Testis (tissue), 3 donors: ENCODE data around the gene CHTF8. TPM values are rescaled to one million over a fixed set of nuclear protein-coding genes. Genes with fewer than 3 reads are reported as not detected.

Experiments used
- DNase-seq: peaks from one replicate; pipeline ENCODE4 v3.0.0-alpha.2; 2019
- H3K27ac ChIP-seq, 2 donors: fragments of 200-600 bp; sonication (generic); one replicate each; pipeline ENCODE4 v1.5.1; 2019
- H3K27me3 ChIP-seq: fragments of 200-600 bp; sonication (generic); one replicate; pipeline ENCODE4 v1.5.1; 2019
- H3K36me3 ChIP-seq: fragments of 200-600 bp; sonication (generic); one replicate; pipeline ENCODE4 v1.5.1; 2017; ENCODE audit warnings: low read depth; ENCODE audit errors: missing control alignments
- H3K4me1 ChIP-seq: fragments of 200-600 bp; sonication (generic); one replicate; pipeline ENCODE4 v1.5.1; 2019
- H3K4me3 ChIP-seq, 2 donors: fragments of 200-600 bp; sonication (generic); one replicate each; pipeline ENCODE4 v1.5.1; 2017 to 2019
- H3K9me3 ChIP-seq: fragments of 200-600 bp; sonication (generic); one replicate; pipeline ENCODE4 v1.5.1; 2017
- CTCF ChIP-seq, 3 experiments: fragments of 450-650 bp in 2 of 3; fragments of 200-600 bp in 1 of 3; sonication (generic) in 1 of 3; IDR thresholded peaks; one replicate each; pipeline ENCODE4 v1.5.1; 2016 to 2019; ENCODE audit warnings: antibody characterized with exemption in 3 of 3, mild to moderate bottlenecking in 2 of 3, moderate library complexity in 1 of 3
- POLR2A ChIP-seq: fragments of 450-650 bp; IDR thresholded peaks from one replicate; pipeline ENCODE4 v1.6.1; 2017; ENCODE audit warnings: antibody characterized with exemption, mild to moderate bottlenecking, moderate library complexity
- WGBS, 2 donors: methylation state at CpG; one replicate each; pipeline ENCODE4 v1.1.5; 2018; 5-methylcytosine and 5-hydroxymethylcytosine counted together
- intact Hi-C: fragments of 100-400 bp; cut with DNase I; formaldehyde crosslinking; loops from one replicate; pipeline ENCODE4 v1.15.1; 2023; ENCODE audit warnings: low total_unique reads
- polyA plus RNA-seq: library from polyadenylated mRNA; stranded (reverse); fragments of 350-450 nt; fragmentation: Illumina TruSeq; extraction: RNeasy Lipid Tissue Mini Kit (QIAGEN cat#74804); gene quantifications from one replicate; pipeline ENCODE4 v1.2.3, GENCODE V29; 2014; ENCODE audit warnings: low read depth, low replicate concordance; ENCODE audit not compliant: insufficient read depth
- total RNA-seq, 2 donors: library from RNA; depleted of rRNA; stranded (reverse); fragments of >200 nt; gene quantifications; one replicate each; pipeline ENCODE4 v1.2.3, GENCODE V29; 2016

CHTF8 gene
- total and polyA plus RNA-seq, 3 donors from 2014 or later, result 122 to 147 (median 131) TPM

DNA sequence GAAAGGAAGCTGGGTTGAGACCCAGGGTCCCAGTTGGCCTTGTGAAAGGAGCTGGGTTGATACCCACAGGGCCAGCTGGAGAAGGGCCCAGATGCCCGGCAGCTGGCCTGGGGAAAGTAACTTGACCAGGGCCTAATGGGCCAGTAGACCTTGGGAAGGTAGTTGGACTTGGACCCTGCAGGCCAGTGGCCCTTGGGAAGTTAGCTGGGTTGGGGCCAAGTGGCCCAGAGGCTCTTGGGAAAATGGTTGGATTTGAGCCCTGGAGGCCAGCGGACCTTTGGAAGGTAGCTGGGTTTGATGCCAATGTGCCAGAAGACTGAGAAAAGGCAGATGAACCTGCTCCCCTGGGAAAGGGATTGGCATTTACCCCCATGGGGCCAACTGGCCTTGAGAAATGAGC is 13.4 kb downstream of the CHTF8 start:
- TF ChIP-seq POLR2A, result no peak
- TF ChIP-seq CTCF (IDR thresholded peaks at IDR 0.05), result no peak
- WGBS, 2 donors, result 93 to 100% methylated on average over 2 of the region's 2 CpGs
- H3K4me3 ChIP-seq, result no peak overlapping the region
- H3K27ac ChIP-seq, result no peak overlapping the region
- H3K27me3 ChIP-seq, result no peaks in the 10 kb centered on the region
- intact Hi-C loops, result loop anchor here (10.0 kb wide), 1 partner anchor 264 kb away; no protein-coding TSS in a partner anchor
- DNase-seq, result no peak
- H3K36me3 ChIP-seq, result no peaks in the 10 kb centered on the region
- no peaks in the 10 kb centered on the region for H3K9me3 ChIP-seq
- no peaks in the 10 kb centered on the region for H3K4me1 ChIP-seq

DNA sequence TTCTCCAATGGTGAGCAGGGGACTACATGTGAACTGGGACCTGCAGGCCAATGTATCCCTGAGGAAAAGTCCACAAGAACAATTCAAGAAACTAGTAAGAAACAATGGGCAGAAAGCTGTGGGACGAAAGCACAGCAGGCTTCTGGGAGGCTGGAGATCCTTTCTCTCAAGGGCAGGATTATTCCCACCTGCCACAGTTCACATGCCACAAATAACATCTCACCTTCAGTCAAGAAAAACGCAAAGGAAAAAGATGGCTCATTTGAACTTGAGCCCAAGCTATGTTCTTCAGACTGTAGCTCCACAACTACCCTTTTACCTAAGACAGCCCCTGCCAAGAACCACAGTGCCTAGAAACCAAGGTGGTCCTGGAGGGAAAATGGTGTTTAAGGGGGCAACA is 13.9 kb downstream of the CHTF8 start:
- Histone ChIP-seq H3K27me3 (no peaks in the 10 kb centered on the region), H3K36me3 (no peaks in the 10 kb centered on the region), H3K27ac (no peak overlapping the region), H3K9me3 (no peaks in the 10 kb centered on the region), H3K4me3 (no peak overlapping the region), H3K4me1 (no peaks in the 10 kb centered on the region)
- TF ChIP-seq CTCF (IDR thresholded peaks at IDR 0.05) (no peak), POLR2A (no peak)
- WGBS, 2 donors, result 89% methylated on average over 2 of the region's 2 CpGs
- DNase-seq, result no peak
- intact Hi-C loops, result loop anchor here (10.0 kb wide), 1 partner anchor 264 kb away; no protein-coding TSS in a partner anchor

GRCh38 chr16:69116906-69117305 is 15.5 kb downstream of the CHTF8 start:
- intact Hi-C loops, result loop anchor here (10.0 kb wide), 1 partner anchor 262 kb away; no protein-coding TSS in a partner anchor
- DNase-seq, result no peak
- 85 to 86% methylated on average over 6 of the region's 6 CpGs for WGBS, 2 donors
- TF ChIP-seq CTCF (IDR thresholded peaks at IDR 0.05) (no peak), POLR2A (no peak)
- Histone ChIP-seq H3K27me3 (no peaks in the 10 kb centered on the region), H3K9me3 (no peaks in the 10 kb centered on the region), H3K4me3 (no peak overlapping the region), H3K4me1 (no peaks in the 10 kb centered on the region), H3K27ac (no peak overlapping the region), H3K36me3 (no peaks in the 10 kb centered on the region)

DNA sequence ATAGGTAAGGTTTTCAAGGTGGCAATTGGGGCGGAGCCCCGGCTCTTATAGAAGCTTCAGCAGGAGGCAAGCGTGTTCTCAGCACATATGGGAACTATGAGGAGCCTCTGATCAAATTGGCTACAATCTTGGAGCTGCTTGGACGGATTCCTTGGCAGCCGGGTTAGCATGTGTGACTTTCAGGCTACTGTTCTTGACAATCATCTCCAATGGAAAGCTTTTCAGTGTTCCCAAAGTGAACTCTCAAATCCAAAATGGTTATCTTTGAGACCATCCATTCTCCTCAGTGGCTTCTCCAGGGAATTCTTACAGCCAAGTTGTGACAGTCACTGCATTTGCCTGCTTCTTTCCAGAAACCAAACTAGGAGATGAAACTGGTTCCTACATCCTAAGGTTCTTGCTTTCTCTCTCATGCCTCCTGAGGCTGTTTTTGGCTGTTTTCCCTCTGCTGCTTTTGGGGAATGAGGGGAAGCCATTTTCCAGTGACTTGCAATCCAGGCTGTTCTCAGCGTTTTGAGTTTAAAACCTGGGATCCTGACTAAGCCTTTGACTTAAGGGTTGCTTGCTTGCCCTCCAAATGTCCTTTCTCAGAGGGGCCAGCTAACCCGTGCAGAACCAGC is 16.0 kb downstream of the CHTF8 start:
- TF ChIP-seq POLR2A, result no peak
- TF ChIP-seq CTCF (IDR thresholded peaks at IDR 0.05), result no peak
- no peak overlapping the region for H3K27ac ChIP-seq
- intact Hi-C loops, result loop anchor here (10.0 kb wide), 1 partner anchor 262 kb away; no protein-coding TSS in a partner anchor
- no peak overlapping the region for H3K4me3 ChIP-seq
- H3K36me3 ChIP-seq, result no peaks in the 10 kb centered on the region
- H3K27me3 ChIP-seq, result no peaks in the 10 kb centered on the region
- H3K4me1 ChIP-seq, result no peaks in the 10 kb centered on the region
- DNase-seq, result no peak
- WGBS, 2 donors, result 81% methylated on average over 7 of the region's 7 CpGs
- no peaks in the 10 kb centered on the region for H3K9me3 ChIP-seq

- no peak overlapping the region for H3K27ac ChIP-seq
- DNase-seq, result no peak
- no peaks in the 10 kb centered on the region for H3K36me3 ChIP-seq
- intact Hi-C loops, result loop anchor here (10.0 kb wide), 1 partner anchor 261 kb away; no protein-coding TSS in a partner anchor
- no peaks in the 10 kb centered on the region for H3K9me3 ChIP-seq
- TF ChIP-seq CTCF (IDR thresholded peaks at IDR 0.05) (no peak), POLR2A (no peak)
- H3K4me1 ChIP-seq, result no peaks in the 10 kb centered on the region
- no peaks in the 10 kb centered on the region for H3K27me3 ChIP-seq
- H3K4me3 ChIP-seq, result no peak overlapping the region
- WGBS, 2 donors, result 48 to 82% methylated on average over 1 of the region's 1 CpG
These were observed 16.6 kb downstream of the CHTF8 start for GRCh38 chr16:69115837-69116236.
